ENCODE results near the gene CARS2. TPM values are rescaled to one million over a fixed set of nuclear protein-coding genes. Genes with fewer than 3 reads are reported as not detected.
"Not testable (repeated sequence)": the region's sequence is repeated elsewhere in the genome, so short reads cannot be mapped to it uniquely, and the experiment has no call there.

Gene CARS2
- total RNA-seq, 4 donors from 2014 or later: 32.9 to 56.9 (median 40.2) TPM

GRCh38 chr13:110737555-110737954 lies 31.6 kb upstream of the CARS2 start:
- no peak for DNase-seq (ENCODE audit: extremely low spot score)
- intact Hi-C loops (cut with DNase I): no loop called here
- TF ChIP-seq POLR2AphosphoS5 (IDR thresholded peaks at IDR 0.05) (no peak), CTCF (IDR thresholded peaks at IDR 0.05) (no peak), POLR2A (IDR thresholded peaks at IDR 0.05; ENCODE audit: low read depth) (no peak), EP300 (IDR thresholded peaks at IDR 0.05) (no peak)

GRCh38 chr13:110734561-110734960 lies 28.6 kb upstream of the CARS2 start:
- no peaks in the 10 kb centered on the region for H3K9me3 ChIP-seq
- intact Hi-C loops (cut with DNase I): no loop called here
- no peak overlapping the region for H3K27ac ChIP-seq (replicated peaks in 1 of 4)
- no peaks in the 10 kb centered on the region for H3K27me3 ChIP-seq
- H3K4me1 ChIP-seq: no peaks in the 10 kb centered on the region
- TF ChIP-seq EP300 (IDR thresholded peaks at IDR 0.05) (no peak), POLR2AphosphoS5 (IDR thresholded peaks at IDR 0.05) (no peak), CTCF (IDR thresholded peaks at IDR 0.05) (no peak), POLR2A (IDR thresholded peaks at IDR 0.05; ENCODE audit: low read depth) (no peak)
- WGBS: 89% methylated on average over 5 of the region's 5 CpGs
- H3K4me3 ChIP-seq: no peak overlapping the region
- no peak for DNase-seq (ENCODE audit: extremely low spot score)
- H3K36me3 ChIP-seq: no peaks in the 10 kb centered on the region

More at GRCh38 chr13:110737555-110737954, 31.6 kb upstream of the CARS2 start:
- no peaks in the 10 kb centered on the region for H3K9me3 ChIP-seq
- no peak overlapping the region for H3K27ac ChIP-seq (replicated peaks in 1 of 4)
- H3K4me1 ChIP-seq: no peaks in the 10 kb centered on the region
- H3K4me3 ChIP-seq: no peak overlapping the region
- H3K36me3 ChIP-seq: no peaks in the 10 kb centered on the region
- no peaks in the 10 kb centered on the region for H3K27me3 ChIP-seq

GRCh38 chr13:110731072-110731471 lies 25.2 kb upstream of the CARS2 start:
- Histone ChIP-seq H3K4me3 (no peak overlapping the region), H3K4me1 (no peaks in the 10 kb centered on the region), H3K9me3 (no peaks in the 10 kb centered on the region), H3K36me3 (no peaks in the 10 kb centered on the region), H3K27me3 (no peaks in the 10 kb centered on the region), H3K27ac (replicated peaks in 1 of 4) (no peak overlapping the region)
- intact Hi-C loops (cut with DNase I): no loop called here
- WGBS: over 99% methylated on average over 3 of the region's 3 CpGs
- no peak for DNase-seq (ENCODE audit: extremely low spot score)
- TF ChIP-seq POLR2AphosphoS5 (IDR thresholded peaks at IDR 0.05) (no peak), EP300 (IDR thresholded peaks at IDR 0.05) (no peak), CTCF (IDR thresholded peaks at IDR 0.05) (no peak), POLR2A (IDR thresholded peaks at IDR 0.05; ENCODE audit: low read depth) (no peak)

GRCh38 chr13:110726726-110727125 lies 20.8 kb upstream of the CARS2 start:
- TF ChIP-seq CTCF (IDR thresholded peaks at IDR 0.05) (no peak), EP300 (IDR thresholded peaks at IDR 0.05) (no peak), POLR2A (IDR thresholded peaks at IDR 0.05; ENCODE audit: low read depth) (no peak), POLR2AphosphoS5 (IDR thresholded peaks at IDR 0.05) (no peak)
- Histone ChIP-seq H3K4me1 (peaks cover 0 to 10% (median 4%) of the 10 kb centered on the region in 4 donors), H3K9me3 (no peaks in the 10 kb centered on the region), H3K36me3 (no peaks in the 10 kb centered on the region), H3K27ac (replicated peaks in 1 of 4) (no peak overlapping the region), H3K27me3 (no peaks in the 10 kb centered on the region), H3K4me3 (no peak overlapping the region)
- intact Hi-C loops (cut with DNase I): loop anchor here (10.0 kb wide), 1 partner anchor 88 kb away; no protein-coding TSS in a partner anchor
- 86% methylated on average over 9 of the region's 9 CpGs for WGBS
- DNase-seq (ENCODE audit: extremely low spot score): no peak

GRCh38 chr13:110726153-110726552 lies 20.2 kb upstream of the CARS2 start:
- WGBS: 98% methylated on average over 6 of the region's 6 CpGs
- not testable (repeated sequence) for H3K4me3 ChIP-seq; H3K27ac ChIP-seq (replicated peaks in 1 of 4); DNase-seq (ENCODE audit: extremely low spot score); H3K36me3 ChIP-seq; H3K27me3 ChIP-seq; H3K9me3 ChIP-seq
- intact Hi-C loops (cut with DNase I): loop anchor here (10.0 kb wide), 1 partner anchor 89 kb away; no protein-coding TSS in a partner anchor
- H3K4me1 ChIP-seq: peaks cover 0 to 10% (median 4%) of the 10 kb centered on the region in 4 donors

All from esophagus muscularis mucosa (tissue), 4 donors.